NCI-H2227 (cell line): ENCODE measurements around the gene CC2D1A.
"Not testable (repeated sequence)": the region's sequence is repeated elsewhere in the genome, so short reads cannot be mapped to it uniquely, and the experiment has no call there.

Experiments
- DNase-seq: peaks from one replicate; lab custom pipeline; 2025; ENCODE audit not compliant: unreplicated experiment; lab: John Stamatoyannopoulos, UW

Gene CC2D1A

DNA sequence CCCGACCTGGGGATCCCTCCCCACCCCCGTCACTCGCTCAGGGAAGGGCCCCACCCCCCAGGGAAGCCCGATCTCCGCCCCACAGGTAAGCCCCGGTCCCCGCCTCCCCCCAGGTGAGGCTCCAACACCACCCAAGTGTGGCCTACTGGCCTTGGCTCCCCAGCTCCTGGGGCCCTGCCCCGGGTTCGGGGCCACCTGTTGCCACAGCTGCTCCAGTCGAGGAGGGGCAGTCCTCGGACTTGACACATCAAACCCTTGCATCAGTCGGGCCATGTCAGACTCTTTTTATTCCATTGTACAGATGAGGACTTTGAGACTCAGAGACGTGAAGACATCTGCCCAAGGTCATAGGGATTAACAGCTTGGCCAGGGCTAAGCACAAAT lies 512 bp downstream of the CC2D1A start:
- no peak for DNase-seq

DNA sequence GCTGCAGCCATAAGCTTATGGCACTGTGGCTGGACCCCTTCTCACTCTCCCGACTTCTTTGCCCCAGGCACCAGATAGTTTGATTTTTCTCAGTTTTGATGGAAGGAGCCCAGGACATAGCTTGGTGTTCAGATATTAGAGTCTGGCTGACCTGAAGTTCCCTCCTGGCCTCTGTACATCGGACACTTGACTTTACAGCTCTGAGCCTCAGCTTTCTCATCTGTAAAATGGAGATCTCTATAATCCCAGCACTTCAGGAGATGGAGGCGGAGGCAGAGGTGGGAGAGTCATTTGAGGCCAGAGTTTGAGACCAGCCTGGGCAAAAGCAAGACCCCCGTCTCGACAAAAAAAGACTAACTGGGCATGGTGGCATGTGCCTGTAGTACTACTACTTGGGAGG lies 909 bp downstream of the CC2D1A start:
- no peak for DNase-seq

- DNase-seq: no peak
Observed at GRCh38 chr19:13908674-13909073, 2.7 kb downstream of the CC2D1A start.

GRCh38 chr19:13909430-13909829 lies 3.4 kb downstream of the CC2D1A start:
- no peak for DNase-seq

DNA sequence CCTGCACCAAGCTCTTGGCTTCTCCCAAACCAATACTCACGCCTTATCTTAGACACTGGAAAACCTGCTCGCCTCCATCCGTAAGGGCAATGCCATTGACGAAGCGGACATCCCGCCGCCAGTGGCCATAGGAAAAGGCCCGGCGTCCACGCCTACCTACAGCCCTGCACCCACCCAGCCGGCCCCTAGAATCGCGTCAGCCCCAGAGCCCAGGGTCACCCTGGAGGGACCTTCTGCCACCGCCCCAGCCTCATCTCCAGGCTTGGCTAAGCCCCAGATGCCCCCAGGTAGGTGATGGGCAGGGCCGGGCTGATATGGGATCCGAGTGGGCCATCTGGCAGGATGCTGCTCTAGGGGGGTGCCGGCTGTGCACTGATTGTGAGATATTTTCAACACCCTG lies 7.4 kb downstream of the CC2D1A start:
- no peak for DNase-seq

- DNase-seq: no peak
Observed at GRCh38 chr19:13914777-13915176, 8.8 kb downstream of the CC2D1A start.

GRCh38 chr19:13917888-13918406 lies 11.9 kb downstream of the CC2D1A start:
- no peak for DNase-seq

- no peak for DNase-seq
Observed at GRCh38 chr19:13918726-13919411, 12.9 kb downstream of the CC2D1A start.

DNA sequence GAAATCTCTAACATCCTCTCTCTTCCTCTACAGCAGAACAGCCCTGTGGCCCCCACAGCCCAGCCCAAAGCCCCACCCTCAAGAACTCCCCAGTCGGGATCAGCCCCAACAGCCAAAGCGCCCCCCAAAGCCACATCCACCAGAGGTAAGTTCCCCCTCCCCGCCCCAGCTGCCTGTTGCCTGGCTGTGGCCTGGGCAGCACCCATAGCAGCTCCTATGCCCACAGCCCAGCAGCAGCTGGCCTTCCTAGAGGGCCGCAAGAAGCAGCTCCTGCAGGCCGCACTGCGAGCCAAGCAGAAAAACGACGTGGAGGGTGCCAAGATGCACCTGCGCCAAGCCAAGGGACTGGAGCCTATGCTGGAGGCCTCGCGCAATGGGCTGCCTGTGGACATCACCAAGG lies 14.5 kb downstream of the CC2D1A start:
- DNase-seq: no peak

DNA sequence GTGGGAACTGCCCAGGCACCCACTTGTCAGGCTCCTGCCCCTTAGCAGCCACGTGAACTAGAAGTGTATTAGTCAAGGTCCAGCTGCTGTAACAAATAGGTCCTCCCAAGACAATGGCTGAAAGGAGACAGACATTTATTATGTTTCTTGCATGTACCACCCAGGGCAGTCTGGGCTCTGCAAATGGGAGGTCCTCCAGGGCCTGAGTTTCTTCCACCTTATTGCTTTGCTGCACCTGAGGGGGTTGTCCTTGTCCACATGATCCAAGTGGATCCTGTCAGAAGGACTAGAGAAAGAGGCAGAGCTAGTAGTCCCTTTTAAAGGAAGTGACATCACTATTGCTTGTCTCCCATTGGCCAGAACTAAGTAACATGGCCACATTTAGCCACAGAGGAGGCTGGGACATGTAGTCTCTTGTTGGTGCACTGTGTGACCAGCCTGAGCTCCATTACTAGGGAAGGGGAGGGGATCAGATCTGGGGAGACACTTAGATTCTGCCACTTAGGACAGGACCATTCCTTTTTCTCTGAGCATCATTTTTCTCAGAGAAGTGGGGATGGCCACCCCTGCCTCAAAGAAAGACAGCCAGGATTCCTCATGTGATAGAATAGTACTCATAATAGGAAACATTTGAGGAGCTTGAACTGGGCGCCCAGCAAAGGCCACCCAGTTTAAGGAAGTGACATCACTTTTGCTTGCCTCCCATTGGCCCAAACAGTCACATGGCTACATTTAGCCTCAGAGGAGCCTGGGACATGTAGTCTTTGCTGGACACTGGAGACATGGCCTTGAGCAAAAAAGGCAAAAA lies 15.1 kb downstream of the CC2D1A start:
- DNase-seq: peak; percentile 56

- not testable (repeated sequence) for DNase-seq
Observed at GRCh38 chr19:13922118-13922517, 16.1 kb downstream of the CC2D1A start.

- DNase-seq: no peak
Observed at GRCh38 chr19:13923194-13923987, 17.4 kb downstream of the CC2D1A start.

DNA sequence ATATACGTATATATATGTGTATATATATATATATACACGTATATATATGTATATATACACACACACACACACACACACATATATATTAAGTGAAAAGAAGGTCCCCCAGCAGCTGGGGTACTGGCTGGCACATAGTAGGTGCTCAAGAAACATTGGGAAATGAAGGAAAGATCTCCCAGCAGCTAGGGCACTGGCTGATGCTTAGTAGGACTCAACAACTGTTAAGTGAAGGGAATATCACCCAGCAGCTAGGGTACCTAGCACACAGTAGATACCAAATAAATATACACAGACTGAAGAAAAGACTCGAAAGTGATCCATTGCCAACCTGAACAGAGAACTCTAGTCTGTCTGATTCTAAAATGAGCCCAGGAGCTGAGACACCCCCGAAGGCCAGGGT lies 20.0 kb downstream of the CC2D1A start:
- no peak for DNase-seq

- no peak for DNase-seq
Observed at GRCh38 chr19:13926715-13927114, 20.7 kb downstream of the CC2D1A start.

GRCh38 chr19:13929340-13929739 lies 23.3 kb downstream of the CC2D1A start:
- no peak for DNase-seq

DNA sequence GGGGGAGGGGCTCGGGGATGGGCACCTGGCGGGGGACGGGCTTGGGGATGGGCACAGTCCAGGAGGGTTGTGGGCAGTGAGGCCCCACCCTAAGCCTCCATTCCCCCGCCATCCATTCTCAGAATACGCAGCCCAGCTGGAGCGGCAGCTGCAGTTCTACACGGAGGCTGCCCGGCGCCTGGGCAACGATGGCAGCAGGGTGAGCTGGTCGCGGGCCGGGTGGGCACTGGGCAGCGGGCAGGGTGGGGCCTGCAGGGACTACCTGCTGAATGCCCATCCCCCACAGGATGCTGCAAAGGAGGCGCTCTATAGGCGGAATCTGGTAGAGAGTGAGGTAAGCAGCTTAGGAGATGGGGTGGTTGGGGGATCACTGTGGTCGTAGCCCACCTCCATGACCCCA lies 24.0 kb downstream of the CC2D1A start:
- no peak for DNase-seq

DNA sequence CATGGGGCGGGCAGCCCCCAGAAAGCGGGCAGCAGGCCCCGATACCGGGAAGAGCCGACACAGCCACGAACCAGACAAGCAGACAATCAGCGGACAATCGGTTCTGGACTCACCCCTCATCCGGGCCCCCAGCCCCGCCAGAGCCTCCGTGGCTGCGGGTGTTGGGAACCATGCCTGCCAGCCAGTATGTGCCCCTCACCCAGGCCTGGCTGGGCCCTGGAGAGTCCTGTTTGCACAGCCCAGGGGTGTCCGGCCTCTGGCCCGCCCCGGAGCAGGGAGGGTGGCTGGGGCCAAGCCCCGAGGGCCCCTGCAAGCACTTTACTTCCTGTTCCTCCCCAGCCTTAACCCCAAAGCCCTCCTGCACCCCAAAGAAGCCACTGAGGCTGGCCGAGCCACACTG lies 24.4 kb downstream of the CC2D1A start:
- no peak for DNase-seq

GRCh38 chr19:13931391-13932148 lies 25.6 kb downstream of the CC2D1A start:
- DNase-seq: no peak

GRCh38 chr19:13932149-13932637 lies 26.2 kb downstream of the CC2D1A start:
- no peak for DNase-seq

- DNase-seq: no peak
Observed at GRCh38 chr19:13932911-13933393, 27.0 kb downstream of the CC2D1A start.

DNA sequence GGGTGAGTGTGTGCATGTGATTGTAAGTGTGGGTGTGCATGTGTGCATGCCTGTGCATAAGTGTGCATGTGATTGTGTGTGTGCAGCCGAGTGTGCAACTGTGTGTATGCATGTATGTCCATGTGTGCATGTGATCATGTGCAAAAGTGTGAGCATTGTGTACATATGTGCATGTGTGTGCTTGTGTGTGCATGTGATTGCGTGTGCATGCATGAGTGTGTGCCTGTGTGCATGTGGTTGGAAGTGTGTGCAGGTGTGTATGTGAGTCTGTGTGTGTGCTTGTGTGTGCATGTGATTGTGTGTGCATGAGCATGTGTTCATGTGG lies 28.7 kb downstream of the CC2D1A start:
- no peak for DNase-seq
